CD4-positive, alpha-beta T cell (primary cell): ENCODE data around the gene HAVCR1. TPM values are rescaled to one million over a fixed set of nuclear protein-coding genes. Genes with fewer than 3 reads are reported as not detected.

Source experiments
- ATAC-seq: fragments of 200-7000 bp; cut with Tn5 transposase; one replicate; pipeline ENCODE4 v1.10.0; 2022; ENCODE audit warnings: mild to moderate bottlenecking; ENCODE audit not compliant: poor library complexity
- CTCF ChIA-PET: fragments of 350-600 bp; sonication (Branson Sonifier 250); formaldehyde crosslinking; loops from one replicate; lab custom pipeline; 2021; ENCODE audit warnings: antibody characterized with exemption, inconsistent platforms; lab: Charles Lee
- POLR2A ChIA-PET: fragments of 350-600 bp; sonication (Branson Sonifier 250); formaldehyde crosslinking; loops from one replicate; lab custom pipeline; 2021; ENCODE audit warnings: antibody characterized with exemption, inconsistent platforms; lab: Charles Lee
- DNase-seq, 14 experiments: peaks; one replicate each; pipeline ENCODE4 v3.0.0-alpha.2; 2013 to 2020; ENCODE audit warnings: mixed read lengths in 2 of 14
- H3K27ac ChIP-seq, 2 donors: one replicate each; pipeline versions ENCODE4 v1.5.1 to v1.7.0; 2013; ENCODE audit warnings: low read length in 2 of 2, low read depth in 1 of 2, mild to moderate bottlenecking in 1 of 2
- H3K27me3 ChIP-seq, 2 experiments: 1 replicate in 1 of 2; 2 replicates in 1 of 2; pipeline versions ENCODE4 v1.6.1 to v1.7.0; 2013; ENCODE audit warnings: low read length in 2 of 2, control low read depth in 1 of 2, mild to moderate bottlenecking in 1 of 2, moderate library complexity in 1 of 2; ENCODE audit not compliant: insufficient read depth in 2 of 2, control insufficient read depth in 1 of 2
- H3K36me3 ChIP-seq: one replicate; pipeline ENCODE4 v1.6.1; 2013; ENCODE audit warnings: low read length, control low read depth; ENCODE audit not compliant: insufficient read depth
- H3K4me1 ChIP-seq: one replicate; pipeline ENCODE4 v1.6.1; 2013; ENCODE audit warnings: low read length, control low read depth; ENCODE audit not compliant: insufficient read depth
- H3K4me3 ChIP-seq: one replicate; pipeline ENCODE4 v1.5.1; 2013; ENCODE audit warnings: mild to moderate bottlenecking, low read length, moderate library complexity
- H3K9me3 ChIP-seq, 2 experiments: 1 replicate in 1 of 2; 2 replicates in 1 of 2; pipeline versions ENCODE4 v1.6.1 to v1.7.0; 2013; ENCODE audit warnings: low read length in 2 of 2, mild to moderate bottlenecking in 2 of 2, control low read depth in 1 of 2, moderate library complexity in 1 of 2; ENCODE audit not compliant: control insufficient read depth in 1 of 2, insufficient read depth in 1 of 2
- H3K27ac Mint-ChIP-seq: one replicate; pipeline ENCODE4 v1.8.0; 2020; ENCODE audit warnings: mixed read lengths
- H3K27me3 Mint-ChIP-seq: one replicate; pipeline ENCODE4 v1.8.0; 2021; ENCODE audit warnings: mixed read lengths
- H3K36me3 Mint-ChIP-seq: one replicate; pipeline ENCODE4 v1.8.0; 2021; ENCODE audit warnings: low read depth, mixed read lengths
- H3K4me1 Mint-ChIP-seq: one replicate; pipeline ENCODE4 v1.8.0; 2021; ENCODE audit warnings: low read depth, mixed read lengths
- H3K4me3 Mint-ChIP-seq: one replicate; pipeline ENCODE4 v1.8.0; 2020; ENCODE audit warnings: mild to moderate bottlenecking, mixed read lengths
- H3K9me3 Mint-ChIP-seq: one replicate; pipeline ENCODE4 v1.8.0; 2020; ENCODE audit warnings: mixed read lengths
- CTCF ChIP-seq: fragments of 200-600 bp; IDR thresholded peaks from one replicate; pipeline ENCODE4 v1.8.0; 2022; ENCODE audit warnings: antibody characterized with exemption, mild to moderate bottlenecking
- intact Hi-C, 2 experiments: fragments of 100-400 bp; cut with DNase I in 1 of 2; cut with micrococcal nuclease in 1 of 2; formaldehyde crosslinking; loops; one replicate each; pipeline versions ENCODE4 v1.15.1 to v1.9.0; 2023 to 2025; cut with DNase I, micrococcal nuclease
- total RNA-seq, 174 experiments: library from RNA in 2 of 174; stranded (reverse) in 2 of 174; gene quantifications; one replicate each; pipeline ENCODE4 v1.2.3 and lab custom pipeline; 2021 to 2026

Gene HAVCR1
- total RNA-seq, 2 experiments from 2014 or later: 1.5 to 1.7 TPM

- CTCF ChIA-PET: no interaction called here
Measured at GRCh38 chr5:157006262-157006661, 52.7 kb downstream of the HAVCR1 start.

GRCh38 chr5:157004893-157005551 lies 53.9 kb downstream of the HAVCR1 start:
- H3K9me3 Mint-ChIP-seq: peaks cover 6% of the 10 kb centered on the region
- no peaks in the 10 kb centered on the region for H3K4me1 ChIP-seq
- POLR2A ChIA-PET: no interaction called here
- ATAC-seq (no peak), DNase-seq (no peak)
- H3K4me3 ChIP-seq: no peak overlapping the region
- no peak overlapping the region for H3K27ac ChIP-seq
- no peaks in the 10 kb centered on the region for H3K27me3 ChIP-seq
- H3K9me3 ChIP-seq: peaks cover 6 to 8% of the 10 kb centered on the region in 2 experiments
- CTCF ChIA-PET: interaction anchor here (0.5 kb wide), 1 partner anchor 101 kb away, joined by 3 read pairs; no protein-coding TSS in a partner anchor
- no peaks in the 10 kb centered on the region for H3K36me3 ChIP-seq
- H3K27ac Mint-ChIP-seq: no peak overlapping the region
- no peaks in the 10 kb centered on the region for H3K4me1 Mint-ChIP-seq
- no peaks in the 10 kb centered on the region for H3K27me3 Mint-ChIP-seq
- H3K36me3 Mint-ChIP-seq: peaks cover 16% of the 10 kb centered on the region
- TF ChIP-seq CTCF: no peak
- no peak overlapping the region for H3K4me3 Mint-ChIP-seq
- intact Hi-C loops: no loop called here

More at GRCh38 chr5:157006262-157006661, 52.7 kb downstream of the HAVCR1 start:
- Mint-ChIP-seq H3K4me3 (no peak overlapping the region), H3K27me3 (no peaks in the 10 kb centered on the region), H3K4me1 (no peaks in the 10 kb centered on the region), H3K36me3 (peaks cover 11% of the 10 kb centered on the region), H3K9me3 (peaks cover 3% of the 10 kb centered on the region), H3K27ac (no peak overlapping the region)
- Histone ChIP-seq H3K9me3 (peaks cover 0 to 8% of the 10 kb centered on the region in 2 experiments), H3K27ac (no peak overlapping the region), H3K36me3 (no peaks in the 10 kb centered on the region), H3K4me3 (no peak overlapping the region), H3K27me3 (no peaks in the 10 kb centered on the region), H3K4me1 (no peaks in the 10 kb centered on the region)
- POLR2A ChIA-PET: no interaction called here
- no peak for TF ChIP-seq CTCF
- DNase-seq: no peak
- intact Hi-C loops: no loop called here
- no peak for ATAC-seq

- Mint-ChIP-seq H3K27ac (no peak overlapping the region), H3K4me3 (no peak overlapping the region), H3K27me3 (no peaks in the 10 kb centered on the region), H3K36me3 (no peaks in the 10 kb centered on the region), H3K9me3 (no peaks in the 10 kb centered on the region), H3K4me1 (no peaks in the 10 kb centered on the region)
- DNase-seq (peak in 2 of 14 experiments; percentile 3 to 11), ATAC-seq (no peak)
- intact Hi-C loops: no loop called here
- Histone ChIP-seq H3K9me3 (no peaks in the 10 kb centered on the region), H3K36me3 (no peaks in the 10 kb centered on the region), H3K27ac (no peak overlapping the region), H3K27me3 (no peaks in the 10 kb centered on the region), H3K4me1 (no peaks in the 10 kb centered on the region), H3K4me3 (no peak overlapping the region)
- TF ChIP-seq CTCF: no peak
- CTCF ChIA-PET: no interaction called here
- POLR2A ChIA-PET: no interaction called here
Measured at GRCh38 chr5:156991714-156992113, 67.2 kb downstream of the HAVCR1 start.
